GM12878 (cell line): Measurements from ENCODE around the gene SEMA4G. TPM values are rescaled to one million over a fixed set of nuclear protein-coding genes. Genes with fewer than 3 reads are reported as not detected.

Experiments used
- ATAC-seq: fragments of 200-7000 bp; cut with Tn5 transposase; 3 replicates; pipeline ENCODE4 v1.9.1; 2020; ENCODE audit warnings: mild to moderate bottlenecking, moderate library complexity
- BruUV-seq: library from RNA; stranded (reverse); fragments of 400-500 nt; replicated peaks from 2 replicates; lab custom pipeline; 2021; lab: Mats Ljungman, UMichigan
- CTCF ChIA-PET: fragments of 300-600 bp; sonication (Branson Sonifier 250); formaldehyde crosslinking; extraction: SDS; loops from one replicate; lab custom pipeline; 2021; ENCODE audit warnings: inconsistent platforms; lab: Yijun Ruan, JAX
- POLR2A ChIA-PET: fragments of 350-600 bp; formaldehyde crosslinking; extraction: SDS; loops from one replicate; lab custom pipeline; 2021; ENCODE audit warnings: inconsistent platforms; lab: Charles Lee
- RAD21 ChIA-PET: fragments of 300-600 bp; sonication (Branson Sonifier 250); formaldehyde crosslinking; loops from one replicate; lab custom pipeline; 2023; ENCODE audit warnings: antibody characterized with exemption; ENCODE audit not compliant: unreplicated experiment; lab: Charles Lee
- SMC1A ChIA-PET: fragments of 300-600 bp; sonication (Branson Sonifier 250); formaldehyde crosslinking; loops from one replicate; lab custom pipeline; 2023; ENCODE audit not compliant: unreplicated experiment, uncharacterized antibody; lab: Charles Lee
- DNase-seq: peaks from one replicate; pipeline ENCODE4 v3.0.0-alpha.2; 2011; ENCODE audit warnings: low read depth, low spot score
- FAIRE-seq: peaks from 3 replicates; lab custom pipeline; 2011; peaks lifted over from hg19 to GRCh38; lab: Jason Lieb, UNC
- H2AFZ ChIP-seq: 2 replicates; pipeline ENCODE4 v1.6.0; 2011; ENCODE audit warnings: low read depth, low read length, control low read depth; ENCODE audit not compliant: control insufficient read depth
- H3K27ac ChIP-seq: 2 replicates; pipeline ENCODE4 v1.5.1; 2011; ENCODE audit warnings: control low read depth; ENCODE audit not compliant: control insufficient read depth, insufficient read depth
- H3K27me3 ChIP-seq, 2 experiments: replicated peaks in 1 of 2; 2 replicates each; pipeline versions ENCODE4 v1.6.0 to v1.6.1; 2011; ENCODE audit warnings: low read length in 1 of 2; ENCODE audit not compliant: control insufficient read depth in 2 of 2, insufficient read depth in 2 of 2
- H3K36me3 ChIP-seq, 2 experiments: 2 replicates each; pipeline ENCODE4 v1.5.1; 2011; ENCODE audit warnings: low read length in 1 of 2; ENCODE audit not compliant: control insufficient read depth in 2 of 2, insufficient read depth in 2 of 2
- H3K4me1 ChIP-seq: 2 replicates; pipeline ENCODE4 v1.6.1; 2011; ENCODE audit warnings: mild to moderate bottlenecking, low read length, moderate library complexity, mixed read lengths; ENCODE audit not compliant: control insufficient read depth, insufficient read depth
- H3K4me2 ChIP-seq: 2 replicates; pipeline ENCODE4 v1.6.0; 2011; ENCODE audit warnings: control low read depth; ENCODE audit not compliant: control insufficient read depth, insufficient read depth
- H3K4me3 ChIP-seq: fragments of 200-600 bp; sonication (generic); 2 replicates; pipeline ENCODE4 v1.5.1; 2016
- H3K79me2 ChIP-seq: 2 replicates; pipeline ENCODE4 v1.6.0; 2011; ENCODE audit warnings: low read length; ENCODE audit not compliant: control insufficient read depth, insufficient read depth
- H3K9ac ChIP-seq: 2 replicates; pipeline ENCODE4 v1.8.0; 2011; ENCODE audit warnings: low read length, control low read depth, mixed read lengths; ENCODE audit not compliant: control insufficient read depth, insufficient read depth
- H3K9me3 ChIP-seq: replicated peaks from 3 replicates; pipeline ENCODE4 v1.5.1; 2011; ENCODE audit warnings: mild to moderate bottlenecking, low read length; ENCODE audit not compliant: control insufficient read depth, insufficient read depth
- H4K20me1 ChIP-seq: 2 replicates; pipeline ENCODE4 v1.6.0; 2011; ENCODE audit not compliant: control insufficient read depth, insufficient read depth
- CBX3 ChIP-seq: fragments of 200-600 bp; sonication (generic); IDR thresholded peaks from 2 replicates; pipeline ENCODE4 v1.6.1; 2016; ENCODE audit warnings: low read depth, borderline replicate concordance
- CBX5 ChIP-seq: sonication (generic); IDR thresholded peaks from 2 replicates; pipeline ENCODE4 v1.6.1; 2016; ENCODE audit warnings: low read depth, moderate library complexity, mild to moderate bottlenecking, inconsistent platforms
- CHD1 ChIP-seq: IDR thresholded peaks from 2 replicates; pipeline ENCODE4 v1.6.1; 2012; ENCODE audit warnings: low read depth, low read length, improper control_type of control experiment
- IRF4 ChIP-seq: IDR thresholded peaks from 2 replicates; pipeline ENCODE4 v1.6.1; 2011; ENCODE audit warnings: low read depth, low read length
- NR2C1 ChIP-seq: fragments of 450-650 bp; IDR thresholded peaks from 2 replicates; pipeline ENCODE4 v1.6.1; 2017; ENCODE audit warnings: antibody characterized with exemption, mild to moderate bottlenecking, moderate library complexity
- RUNX3 ChIP-seq: IDR thresholded peaks from 2 replicates; pipeline ENCODE4 v1.6.1; 2012; ENCODE audit warnings: low read length, inconsistent platforms
- SPI1 ChIP-seq: IDR thresholded peaks from 2 replicates; pipeline ENCODE4 v1.6.1; 2011; ENCODE audit warnings: low read depth, mild to moderate bottlenecking, low read length, moderate library complexity, borderline replicate concordance; ENCODE audit not compliant: insufficient read depth
- TARDBP ChIP-seq: IDR thresholded peaks from 2 replicates; pipeline ENCODE4 v1.6.1; 2016; ENCODE audit warnings: borderline replicate concordance
- YY1 ChIP-seq: IDR thresholded peaks from 2 replicates; pipeline ENCODE4 v1.6.1; 2011; ENCODE audit warnings: low read depth, mild to moderate bottlenecking, low read length
- WGBS: methylation state at CpG from one replicate; pipeline ENCODE4 v1.1.6; 2016; ENCODE audit warnings: low lambda C conversion rate; ENCODE audit not compliant: insufficient replicate concordance, insufficient coverage; ENCODE audit errors: missing lambda C conversion rate; 5-methylcytosine and 5-hydroxymethylcytosine counted together
- in situ Hi-C: fragments of 300-500 bp; cut with MboI; formaldehyde crosslinking; loops from 9 replicates; pipeline ENCODE4 v1.14.3; 2018; ENCODE audit warnings: mixed read lengths
- intact Hi-C: fragments of 100-400 bp; cut with micrococcal nuclease; formaldehyde crosslinking; loops from one replicate; pipeline ENCODE4 v1.14.2; 2022; ENCODE audit not compliant: unreplicated experiment
- polyA plus RNA-seq, 11 experiments: library from polyadenylated mRNA; depleted of rRNA in 4 of 11; unstranded in 6 of 11; stranded (reverse) in 5 of 11; fragments of >200 nt; fragmentation: Nextera tagmentation in 4 of 11; fragmentation: Illumina TruSeq in 1 of 11; extraction: Ambion mirVana in 4 of 11; extraction: Trizol in 1 of 11; gene quantifications; 1 replicate in 1 of 11; 2 replicates in 10 of 11; pipeline versions ENCODE4 v1.2.1 to v1.2.3, GENCODE V29; 2011 to 2016; ENCODE audit warnings: inconsistent platforms in 2 of 11, missing spikeins in 2 of 11, low read depth in 1 of 11
- total RNA-seq, 4 experiments: library from RNA; depleted of rRNA in 3 of 4; stranded (reverse); fragments of >200 nt in 3 of 4; fragmentation: Illumina TruSeq in 1 of 4; extraction: Trizol in 1 of 4; gene quantifications; 2 replicates each; pipeline versions ENCODE4 v1.2.1 to v1.2.3, GENCODE V29; 2013 to 2021
- TF ChIP-seq, protein P1 (sequence below): IDR thresholded peaks from 2 replicates; pipeline ENCODE4 v1.6.1; 2011; ENCODE audit warnings: low read depth, low read length, improper control_type of control experiment, borderline replicate concordance
- TF ChIP-seq, protein P2 (sequence below): IDR thresholded peaks from 2 replicates; pipeline ENCODE4 v1.6.1; 2012; ENCODE audit warnings: low read depth, low read length, improper control_type of control experiment
- TF ChIP-seq, protein P3 (sequence below): fragments of 450-650 bp; formaldehyde crosslinking; IDR thresholded peaks from 2 replicates; pipeline ENCODE4 v1.5.0; 2022; ENCODE audit warnings: mild to moderate bottlenecking, missing genetic modification characterization
- TF ChIP-seq, protein P4 (sequence below): fragments of 450-650 bp; IDR thresholded peaks from 2 replicates; pipeline ENCODE4 v1.6.1; 2017; ENCODE audit warnings: low read depth, mild to moderate bottlenecking, moderate library complexity
- TF ChIP-seq, protein P5 (sequence below): fragments of 450-650 bp; IDR thresholded peaks from 2 replicates; pipeline ENCODE4 v1.6.1; 2016; ENCODE audit warnings: mild to moderate bottlenecking, moderate library complexity, borderline replicate concordance

Gene SEMA4G
- total and polyA plus RNA-seq, 10 of the 15 experiments (the other 5 are each of a cell fraction or from before 2014, with no cell fraction given): 0.09 to 2.3 (median 0.44) TPM; not detected in 4

DNA sequence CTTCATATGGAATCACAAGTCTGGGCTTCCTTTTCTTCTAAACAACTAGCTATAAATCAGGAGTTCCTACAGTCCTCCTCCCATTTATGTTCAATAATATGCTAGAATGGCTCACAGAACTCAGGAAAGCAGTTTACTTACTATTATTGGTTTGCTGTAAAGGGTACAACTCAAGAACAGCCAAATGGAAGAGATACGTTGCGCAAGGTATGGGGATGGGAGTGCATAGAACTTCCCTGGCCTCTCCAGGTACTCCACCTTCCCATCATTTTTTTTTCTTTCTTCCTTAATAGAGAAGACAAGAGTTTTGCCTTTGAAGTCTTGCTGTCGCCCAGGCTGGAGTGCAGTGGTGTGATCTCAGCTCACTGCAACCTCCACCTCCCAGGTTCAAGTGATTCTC is 27.1 kb upstream of the SEMA4G start:
- no peak overlapping the region for H2AFZ ChIP-seq
- FAIRE-seq: no peak
- H3K4me1 ChIP-seq: no peaks in the 10 kb centered on the region
- 98% methylated on average over 3 of the region's 3 CpGs for WGBS
- no peak for DNase-seq
- H3K9ac ChIP-seq: no peak overlapping the region
- ChIA-PET CTCF (no interaction called here), SMC1A (no interaction called here), POLR2A (no interaction called here), RAD21 (no interaction called here)
- intact Hi-C loops: no loop called here
- no peaks in the 10 kb centered on the region for H3K27me3 ChIP-seq
- no peaks in the 10 kb centered on the region for H4K20me1 ChIP-seq
- peaks cover 0 to 31% of the 10 kb centered on the region in 2 experiments; a peak in 3 of 4 replicates for H3K36me3 ChIP-seq
- H3K9me3 ChIP-seq: no peaks in the 10 kb centered on the region
- H3K27ac ChIP-seq: no peak overlapping the region
- BruUV-seq: no TSS peak
- in situ Hi-C loops: no loop called here
- H3K79me2 ChIP-seq: no peaks in the 10 kb centered on the region
- H3K4me3 ChIP-seq: no peak overlapping the region
- ATAC-seq: no peak
- no peak overlapping the region for H3K4me2 ChIP-seq
- TF ChIP-seq CBX5 (no peak), NR2C1 (no peak), IRF4 (no peak), CHD1 (no peak), RUNX3 (no peak), YY1 (no peak), TARDBP (no peak), CBX3 (no peak), SPI1 (no peak)
- TF ChIP-seq, protein P1, sequence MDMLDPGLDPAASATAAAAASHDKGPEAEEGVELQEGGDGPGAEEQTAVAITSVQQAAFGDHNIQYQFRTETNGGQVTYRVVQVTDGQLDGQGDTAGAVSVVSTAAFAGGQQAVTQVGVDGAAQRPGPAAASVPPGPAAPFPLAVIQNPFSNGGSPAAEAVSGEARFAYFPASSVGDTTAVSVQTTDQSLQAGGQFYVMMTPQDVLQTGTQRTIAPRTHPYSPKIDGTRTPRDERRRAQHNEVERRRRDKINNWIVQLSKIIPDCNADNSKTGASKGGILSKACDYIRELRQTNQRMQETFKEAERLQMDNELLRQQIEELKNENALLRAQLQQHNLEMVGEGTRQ: no peak
- TF ChIP-seq, protein P2, sequence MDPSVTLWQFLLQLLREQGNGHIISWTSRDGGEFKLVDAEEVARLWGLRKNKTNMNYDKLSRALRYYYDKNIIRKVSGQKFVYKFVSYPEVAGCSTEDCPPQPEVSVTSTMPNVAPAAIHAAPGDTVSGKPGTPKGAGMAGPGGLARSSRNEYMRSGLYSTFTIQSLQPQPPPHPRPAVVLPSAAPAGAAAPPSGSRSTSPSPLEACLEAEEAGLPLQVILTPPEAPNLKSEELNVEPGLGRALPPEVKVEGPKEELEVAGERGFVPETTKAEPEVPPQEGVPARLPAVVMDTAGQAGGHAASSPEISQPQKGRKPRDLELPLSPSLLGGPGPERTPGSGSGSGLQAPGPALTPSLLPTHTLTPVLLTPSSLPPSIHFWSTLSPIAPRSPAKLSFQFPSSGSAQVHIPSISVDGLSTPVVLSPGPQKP: no peak
- TF ChIP-seq, protein P3, sequence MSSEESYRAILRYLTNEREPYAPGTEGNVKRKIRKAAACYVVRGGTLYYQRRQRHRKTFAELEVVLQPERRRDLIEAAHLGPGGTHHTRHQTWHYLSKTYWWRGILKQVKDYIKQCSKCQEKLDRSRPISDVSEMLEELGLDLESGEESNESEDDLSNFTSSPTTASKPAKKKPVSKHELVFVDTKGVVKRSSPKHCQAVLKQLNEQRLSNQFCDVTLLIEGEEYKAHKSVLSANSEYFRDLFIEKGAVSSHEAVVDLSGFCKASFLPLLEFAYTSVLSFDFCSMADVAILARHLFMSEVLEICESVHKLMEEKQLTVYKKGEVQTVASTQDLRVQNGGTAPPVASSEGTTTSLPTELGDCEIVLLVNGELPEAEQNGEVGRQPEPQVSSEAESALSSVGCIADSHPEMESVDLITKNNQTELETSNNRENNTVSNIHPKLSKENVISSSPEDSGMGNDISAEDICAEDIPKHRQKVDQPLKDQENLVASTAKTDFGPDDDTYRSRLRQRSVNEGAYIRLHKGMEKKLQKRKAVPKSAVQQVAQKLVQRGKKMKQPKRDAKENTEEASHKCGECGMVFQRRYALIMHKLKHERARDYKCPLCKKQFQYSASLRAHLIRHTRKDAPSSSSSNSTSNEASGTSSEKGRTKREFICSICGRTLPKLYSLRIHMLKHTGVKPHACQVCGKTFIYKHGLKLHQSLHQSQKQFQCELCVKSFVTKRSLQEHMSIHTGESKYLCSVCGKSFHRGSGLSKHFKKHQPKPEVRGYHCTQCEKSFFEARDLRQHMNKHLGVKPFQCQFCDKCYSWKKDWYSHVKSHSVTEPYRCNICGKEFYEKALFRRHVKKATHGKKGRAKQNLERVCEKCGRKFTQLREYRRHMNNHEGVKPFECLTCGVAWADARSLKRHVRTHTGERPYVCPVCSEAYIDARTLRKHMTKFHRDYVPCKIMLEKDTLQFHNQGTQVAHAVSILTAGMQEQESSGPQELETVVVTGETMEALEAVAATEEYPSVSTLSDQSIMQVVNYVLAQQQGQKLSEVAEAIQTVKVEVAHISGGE (CRISPR knock-in tag): no peak
- TF ChIP-seq, protein P4, sequence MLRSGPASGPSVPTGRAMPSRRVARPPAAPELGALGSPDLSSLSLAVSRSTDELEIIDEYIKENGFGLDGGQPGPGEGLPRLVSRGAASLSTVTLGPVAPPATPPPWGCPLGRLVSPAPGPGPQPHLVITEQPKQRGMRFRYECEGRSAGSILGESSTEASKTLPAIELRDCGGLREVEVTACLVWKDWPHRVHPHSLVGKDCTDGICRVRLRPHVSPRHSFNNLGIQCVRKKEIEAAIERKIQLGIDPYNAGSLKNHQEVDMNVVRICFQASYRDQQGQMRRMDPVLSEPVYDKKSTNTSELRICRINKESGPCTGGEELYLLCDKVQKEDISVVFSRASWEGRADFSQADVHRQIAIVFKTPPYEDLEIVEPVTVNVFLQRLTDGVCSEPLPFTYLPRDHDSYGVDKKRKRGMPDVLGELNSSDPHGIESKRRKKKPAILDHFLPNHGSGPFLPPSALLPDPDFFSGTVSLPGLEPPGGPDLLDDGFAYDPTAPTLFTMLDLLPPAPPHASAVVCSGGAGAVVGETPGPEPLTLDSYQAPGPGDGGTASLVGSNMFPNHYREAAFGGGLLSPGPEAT: no peak
- TF ChIP-seq, protein P5, sequence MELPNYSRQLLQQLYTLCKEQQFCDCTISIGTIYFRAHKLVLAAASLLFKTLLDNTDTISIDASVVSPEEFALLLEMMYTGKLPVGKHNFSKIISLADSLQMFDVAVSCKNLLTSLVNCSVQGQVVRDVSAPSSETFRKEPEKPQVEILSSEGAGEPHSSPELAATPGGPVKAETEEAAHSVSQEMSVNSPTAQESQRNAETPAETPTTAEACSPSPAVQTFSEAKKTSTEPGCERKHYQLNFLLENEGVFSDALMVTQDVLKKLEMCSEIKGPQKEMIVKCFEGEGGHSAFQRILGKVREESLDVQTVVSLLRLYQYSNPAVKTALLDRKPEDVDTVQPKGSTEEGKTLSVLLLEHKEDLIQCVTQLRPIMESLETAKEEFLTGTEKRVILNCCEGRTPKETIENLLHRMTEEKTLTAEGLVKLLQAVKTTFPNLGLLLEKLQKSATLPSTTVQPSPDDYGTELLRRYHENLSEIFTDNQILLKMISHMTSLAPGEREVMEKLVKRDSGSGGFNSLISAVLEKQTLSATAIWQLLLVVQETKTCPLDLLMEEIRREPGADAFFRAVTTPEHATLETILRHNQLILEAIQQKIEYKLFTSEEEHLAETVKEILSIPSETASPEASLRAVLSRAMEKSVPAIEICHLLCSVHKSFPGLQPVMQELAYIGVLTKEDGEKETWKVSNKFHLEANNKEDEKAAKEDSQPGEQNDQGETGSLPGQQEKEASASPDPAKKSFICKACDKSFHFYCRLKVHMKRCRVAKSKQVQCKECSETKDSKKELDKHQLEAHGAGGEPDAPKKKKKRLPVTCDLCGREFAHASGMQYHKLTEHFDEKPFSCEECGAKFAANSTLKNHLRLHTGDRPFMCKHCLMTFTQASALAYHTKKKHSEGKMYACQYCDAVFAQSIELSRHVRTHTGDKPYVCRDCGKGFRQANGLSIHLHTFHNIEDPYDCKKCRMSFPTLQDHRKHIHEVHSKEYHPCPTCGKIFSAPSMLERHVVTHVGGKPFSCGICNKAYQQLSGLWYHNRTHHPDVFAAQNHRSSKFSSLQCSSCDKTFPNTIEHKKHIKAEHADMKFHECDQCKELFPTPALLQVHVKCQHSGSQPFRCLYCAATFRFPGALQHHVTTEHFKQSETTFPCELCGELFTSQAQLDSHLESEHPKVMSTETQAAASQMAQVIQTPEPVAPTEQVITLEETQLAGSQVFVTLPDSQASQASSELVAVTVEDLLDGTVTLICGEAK: no peak
